ENCODE measurements around the gene CDYL2.

- TF ChIP-seq CTCF (IDR thresholded peaks at IDR 0.05) (no peak), EP300 (IDR thresholded peaks at IDR 0.05) (no peak), POLR2A (IDR thresholded peaks at IDR 0.05) (no peak)
Observed at GRCh38 chr16:80612461-80613017, 191.9 kb downstream of the CDYL2 start.
